Muscle layer of duodenum (tissue), 2 donors: Measurements from ENCODE around the gene SQSTM1.
A peak's percentile ranks its signal among the peaks of the same experiment; 100 is the strongest.
"Not testable (repeated sequence)": the region's sequence is repeated elsewhere in the genome, so short reads cannot be mapped to it uniquely, and the experiment has no call there.

Source experiments
- H3K27ac ChIP-seq: one replicate; pipeline ENCODE4 v1.7.0; 2013; ENCODE audit warnings: mild to moderate bottlenecking, low read length
- H3K27me3 ChIP-seq: one replicate; pipeline ENCODE4 v1.7.0; 2013; ENCODE audit warnings: low read depth, mild to moderate bottlenecking, control low read depth, low read length
- H3K36me3 ChIP-seq, 2 donors: one replicate each; pipeline ENCODE4 v1.7.0; 2013; ENCODE audit warnings: low read length in 2 of 2, control low read depth in 1 of 2, mild to moderate bottlenecking in 1 of 2; ENCODE audit not compliant: insufficient read depth in 2 of 2, control insufficient read depth in 1 of 2
- H3K4me1 ChIP-seq, 2 donors: one replicate each; pipeline ENCODE4 v1.7.0; 2013; ENCODE audit warnings: low read length in 2 of 2, mild to moderate bottlenecking in 2 of 2, control low read depth in 1 of 2, moderate library complexity in 1 of 2; ENCODE audit not compliant: insufficient read depth in 2 of 2, control insufficient read depth in 1 of 2
- H3K4me3 ChIP-seq, 2 donors: one replicate each; pipeline ENCODE4 v1.7.0; 2013; ENCODE audit warnings: low read length in 2 of 2, low read depth in 1 of 2, mild to moderate bottlenecking in 1 of 2
- H3K9me3 ChIP-seq, 2 donors: one replicate each; pipeline ENCODE4 v1.7.0; 2013; ENCODE audit warnings: low read length in 2 of 2, control low read depth in 1 of 2, mild to moderate bottlenecking in 1 of 2; ENCODE audit not compliant: control insufficient read depth in 1 of 2
- donor health status: healthy.

Gene SQSTM1

GRCh38 chr5:179781846-179782245, 38.9 kb upstream of the SQSTM1 start:
- Histone ChIP-seq H3K4me3 (no peak overlapping the region), H3K27me3 (no peaks in the 10 kb centered on the region), H3K27ac (no peak overlapping the region), H3K9me3 (no peaks in the 10 kb centered on the region), H3K36me3 (peaks cover 7 to 24% of the 10 kb centered on the region in 2 donors), H3K4me1 (peaks cover 0 to 10% of the 10 kb centered on the region in 2 donors)

GRCh38 chr5:179783128-179783527, 37.6 kb upstream of the SQSTM1 start:
- H3K27ac ChIP-seq: no peak overlapping the region
- peaks cover 0 to 10% of the 10 kb centered on the region in 2 donors for H3K4me1 ChIP-seq
- H3K27me3 ChIP-seq: no peaks in the 10 kb centered on the region
- no peak overlapping the region for H3K4me3 ChIP-seq
- H3K36me3 ChIP-seq: peaks cover 0 to 17% of the 10 kb centered on the region in 2 donors
- no peaks in the 10 kb centered on the region for H3K9me3 ChIP-seq

- Histone ChIP-seq H3K4me1 (peaks cover 0 to 8% of the 10 kb centered on the region in 2 donors), H3K36me3 (no peaks in the 10 kb centered on the region), H3K9me3 (no peaks in the 10 kb centered on the region), H3K27ac (no peak overlapping the region), H3K27me3 (no peaks in the 10 kb centered on the region), H3K4me3 (no peak overlapping the region)
Observed at GRCh38 chr5:179786861-179787260, 33.8 kb upstream of the SQSTM1 start.

GRCh38 chr5:179788193-179788854, 32.4 kb upstream of the SQSTM1 start:
- H3K9me3 ChIP-seq: no peaks in the 10 kb centered on the region
- no peak overlapping the region for H3K27ac ChIP-seq
- no peaks in the 10 kb centered on the region for H3K27me3 ChIP-seq
- H3K36me3 ChIP-seq: no peaks in the 10 kb centered on the region
- no peak overlapping the region for H3K4me3 ChIP-seq
- H3K4me1 ChIP-seq: peaks cover 0 to 8% of the 10 kb centered on the region in 2 donors

GRCh38 chr5:179789278-179789677, 31.4 kb upstream of the SQSTM1 start:
- not testable (repeated sequence) for H3K36me3 ChIP-seq, H3K27me3 ChIP-seq, H3K27ac ChIP-seq, H3K9me3 ChIP-seq, H3K4me3 ChIP-seq
- H3K4me1 ChIP-seq: peaks cover 8 to 18% of the 10 kb centered on the region in 2 donors

GRCh38 chr5:179791881-179792611, 28.7 kb upstream of the SQSTM1 start:
- Histone ChIP-seq H3K27ac (no peak overlapping the region), H3K4me1 (peaks cover 11 to 38% of the 10 kb centered on the region in 2 donors), H3K36me3 (peaks cover 0 to 3% of the 10 kb centered on the region in 2 donors), H3K9me3 (no peaks in the 10 kb centered on the region), H3K4me3 (no peak overlapping the region), H3K27me3 (no peaks in the 10 kb centered on the region)

- Histone ChIP-seq H3K4me3 (peak overlapping the region in 1 of 2 donors; percentile 37), H3K27me3 (no peaks in the 10 kb centered on the region), H3K4me1 (peaks cover 11 to 38% of the 10 kb centered on the region in 2 donors), H3K27ac (no peak overlapping the region), H3K36me3 (peaks cover 4 to 6% of the 10 kb centered on the region in 2 donors), H3K9me3 (no peaks in the 10 kb centered on the region)
Observed at GRCh38 chr5:179792612-179793467, 27.9 kb upstream of the SQSTM1 start.

GRCh38 chr5:179793468-179794139, 27.1 kb upstream of the SQSTM1 start, which contains the start of gene LTC4S:
LTC4S (plus strand) TSS chr5:179793986; CDS start chr5:179794081, 95 bp downstream.
- no peaks in the 10 kb centered on the region for H3K27me3 ChIP-seq
- peaks cover 11 to 38% of the 10 kb centered on the region in 2 donors for H3K4me1 ChIP-seq
- peaks cover 8 to 12% of the 10 kb centered on the region in 2 donors for H3K36me3 ChIP-seq
- no peaks in the 10 kb centered on the region for H3K9me3 ChIP-seq
- peak within 1 kb of the TSS in 1 of 2 donors; percentile 74 for H3K4me3 ChIP-seq
- no peak within 1 kb of the TSS for H3K27ac ChIP-seq

GRCh38 chr5:179794171-179794570, 26.5 kb upstream of the SQSTM1 start:
- Histone ChIP-seq H3K27me3 (no peaks in the 10 kb centered on the region), H3K36me3 (peaks cover 14 to 17% of the 10 kb centered on the region in 2 donors), H3K27ac (no peak overlapping the region), H3K4me1 (peaks cover 11 to 38% of the 10 kb centered on the region in 2 donors), H3K9me3 (no peaks in the 10 kb centered on the region), H3K4me3 (peak overlapping the region in 1 of 2 donors; percentile 37)

- Histone ChIP-seq H3K4me1 (peaks cover 11 to 38% of the 10 kb centered on the region in 2 donors), H3K27ac (no peak overlapping the region), H3K36me3 (peaks cover 15 to 21% of the 10 kb centered on the region in 2 donors), H3K4me3 (peak overlapping the region in 1 of 2 donors; percentile 74), H3K9me3 (no peaks in the 10 kb centered on the region), H3K27me3 (no peaks in the 10 kb centered on the region)
Observed at GRCh38 chr5:179794575-179794974, 26.1 kb upstream of the SQSTM1 start.
